DOHH2 (cell line): ENCODE data around the gene GLOD4.

ENCODE experiments used
- H3F3A ChIP-seq: fragments of 200-600 bp; sonication (generic), shearing (Covaris generic); 2 replicates; pipeline ENCODE4 v1.6.0; 2016; ENCODE audit warnings: antibody characterized with exemption, mild to moderate bottlenecking; ENCODE audit not compliant: control insufficient read depth, insufficient read depth
- H3K27ac ChIP-seq: fragments of 200-600 bp; sonication (generic); 2 replicates; pipeline ENCODE4 v1.5.1; 2014; ENCODE audit warnings: low read depth, mild to moderate bottlenecking, low read length, moderate library complexity
- H3K27me3 ChIP-seq: fragments of 200-600 bp; sonication (generic); 2 replicates; pipeline ENCODE4 v1.6.1; 2014; ENCODE audit warnings: mild to moderate bottlenecking, low read length, mixed read lengths; ENCODE audit not compliant: control insufficient read depth
- H3K36me3 ChIP-seq: fragments of 200-600 bp; sonication (generic); 2 replicates; pipeline ENCODE4 v1.6.1; 2014; ENCODE audit warnings: mild to moderate bottlenecking, low read length, moderate library complexity, mixed read lengths; ENCODE audit not compliant: control insufficient read depth
- H3K4me1 ChIP-seq: fragments of 200-600 bp; sonication (generic); 2 replicates; pipeline ENCODE4 v1.6.1; 2014; ENCODE audit warnings: mild to moderate bottlenecking, low read length, mixed read lengths; ENCODE audit not compliant: control insufficient read depth
- H3K4me2 ChIP-seq: fragments of 200-600 bp; sonication (generic); 2 replicates; pipeline ENCODE4 v1.6.0; 2014; ENCODE audit warnings: mild to moderate bottlenecking, low read length, moderate library complexity
- H3K4me3 ChIP-seq: fragments of 200-600 bp; sonication (generic); 2 replicates; pipeline ENCODE4 v1.5.1; 2014; ENCODE audit warnings: mild to moderate bottlenecking, low read length, mixed read lengths
- H3K79me2 ChIP-seq: fragments of 200-600 bp; sonication (generic); 2 replicates; pipeline ENCODE4 v1.6.1; 2014; ENCODE audit warnings: mild to moderate bottlenecking, low read length, mixed read lengths; ENCODE audit not compliant: control insufficient read depth
- H3K9me2 ChIP-seq: fragments of 200-600 bp; sonication (generic); replicated peaks from 2 replicates; pipeline ENCODE4 v1.6.1; 2014; ENCODE audit warnings: mild to moderate bottlenecking, low read length, mixed read lengths; ENCODE audit not compliant: control insufficient read depth
- H3K9me3 ChIP-seq: fragments of 200-600 bp; sonication (generic); 2 replicates; pipeline ENCODE4 v1.6.1; 2014; ENCODE audit warnings: antibody characterized with exemption, low read length, mixed read lengths; ENCODE audit not compliant: control insufficient read depth, insufficient read depth
- H4K20me1 ChIP-seq: fragments of 200-600 bp; sonication (generic); 2 replicates; pipeline ENCODE4 v1.6.0; 2014; ENCODE audit warnings: low read depth, mild to moderate bottlenecking, antibody characterized with exemption, low read length, moderate library complexity; ENCODE audit not compliant: control insufficient read depth, insufficient read depth
- CTCF ChIP-seq: fragments of 200-600 bp; sonication (generic); IDR thresholded peaks from one replicate; pipeline ENCODE4 v1.5.1; 2014; ENCODE audit warnings: antibody characterized with exemption, mild to moderate bottlenecking, low read depth, low read length; ENCODE audit not compliant: poor library complexity, severe bottlenecking
- EZH2phosphoT487 ChIP-seq: fragments of 200-600 bp; sonication (generic); IDR thresholded peaks from 2 replicates; pipeline ENCODE4 v1.6.1; 2017; ENCODE audit warnings: borderline replicate concordance, mild to moderate bottlenecking, antibody characterized with exemption, low read length, moderate library complexity, mixed read lengths

GLOD4 gene

GRCh38 chr17:795721-796120 is 13.6 kb upstream of the GLOD4 start:
- Histone ChIP-seq H3K9me2 (no peaks in the 10 kb centered on the region), H3K4me1 (peaks cover 22% of the 10 kb centered on the region), H3K27me3 (no peaks in the 10 kb centered on the region), H4K20me1 (no peaks in the 10 kb centered on the region), H3K4me2 (peak overlapping the region; percentile 62; the same call in 1 of the 2 replicates), H3K4me3 (no peak overlapping the region), H3K36me3 (peaks cover 27% of the 10 kb centered on the region), H3K79me2 (no peaks in the 10 kb centered on the region; the same call in 1 of the 2 replicates), H3F3A (no peaks in the 10 kb centered on the region; the same call in 1 of the 2 replicates), H3K27ac (no peak overlapping the region), H3K9me3 (no peaks in the 10 kb centered on the region)
- TF ChIP-seq EZH2phosphoT487 (no peak), CTCF (no peak)

- Histone ChIP-seq H3K9me3 (no peaks in the 10 kb centered on the region), H3K4me1 (peaks cover 18% of the 10 kb centered on the region), H3K79me2 (peaks cover under 1% of the 10 kb centered on the region; the same call in 1 of the 2 replicates), H3K4me3 (peak overlapping the region; percentile 42), H3K36me3 (peaks cover 28% of the 10 kb centered on the region), H4K20me1 (no peaks in the 10 kb centered on the region), H3K9me2 (no peaks in the 10 kb centered on the region), H3K4me2 (peak overlapping the region; percentile 62), H3F3A (no peaks in the 10 kb centered on the region; the same call in 1 of the 2 replicates), H3K27ac (no peak overlapping the region), H3K27me3 (no peaks in the 10 kb centered on the region)
- TF ChIP-seq EZH2phosphoT487, result no peak
- TF ChIP-seq CTCF, result no peak
Measured at GRCh38 chr17:795276-795675, 13.2 kb upstream of the GLOD4 start.

- no peaks in the 10 kb centered on the region for H3K27me3 ChIP-seq
- H3K4me1 ChIP-seq, result peaks cover 14% of the 10 kb centered on the region
- H3K9me3 ChIP-seq, result no peaks in the 10 kb centered on the region
- peak overlapping the region; percentile 62 for H3K4me2 ChIP-seq
- H3K79me2 ChIP-seq, result peaks cover 4% of the 10 kb centered on the region
- H3K9me2 ChIP-seq, result no peaks in the 10 kb centered on the region
- H3K4me3 ChIP-seq, result peak overlapping the region; percentile 42
- H3K36me3 ChIP-seq, result peaks cover 32% of the 10 kb centered on the region
- H4K20me1 ChIP-seq, result no peaks in the 10 kb centered on the region
- H3K27ac ChIP-seq, result 0 out of 2 replicates have a peak overlapping the region, but pooled peaks have one; percentile 4
- no peak for TF ChIP-seq EZH2phosphoT487
- TF ChIP-seq CTCF, result peak; percentile 85
- no peaks in the 10 kb centered on the region; the same call in 1 of the 2 replicates for H3F3A ChIP-seq
Measured at GRCh38 chr17:794876-795275, 12.8 kb upstream of the GLOD4 start.
